ENCODE data around the gene EGR4.

EGR4 gene

DNA sequence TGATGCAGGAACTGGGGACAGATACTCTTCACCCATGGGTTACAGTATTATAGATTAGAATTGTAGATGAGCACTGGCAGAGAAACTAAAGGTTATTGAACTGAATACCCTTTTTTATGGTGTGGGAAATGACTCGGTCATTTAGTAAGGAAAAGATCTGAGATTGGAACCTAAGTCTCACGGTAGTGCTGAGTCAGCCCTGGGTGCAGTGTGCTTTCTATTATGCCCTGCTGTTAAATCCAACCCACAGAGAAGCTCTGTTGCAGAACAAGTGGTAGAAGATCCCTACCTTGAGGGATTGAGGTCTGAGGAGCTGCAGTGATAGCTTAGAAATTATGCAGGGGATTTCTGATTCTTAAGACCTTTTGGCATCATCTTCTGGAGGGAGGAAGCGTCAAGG, 46.5 kb downstream of the EGR4 start:
- ATAC-seq, result no peak

DNA sequence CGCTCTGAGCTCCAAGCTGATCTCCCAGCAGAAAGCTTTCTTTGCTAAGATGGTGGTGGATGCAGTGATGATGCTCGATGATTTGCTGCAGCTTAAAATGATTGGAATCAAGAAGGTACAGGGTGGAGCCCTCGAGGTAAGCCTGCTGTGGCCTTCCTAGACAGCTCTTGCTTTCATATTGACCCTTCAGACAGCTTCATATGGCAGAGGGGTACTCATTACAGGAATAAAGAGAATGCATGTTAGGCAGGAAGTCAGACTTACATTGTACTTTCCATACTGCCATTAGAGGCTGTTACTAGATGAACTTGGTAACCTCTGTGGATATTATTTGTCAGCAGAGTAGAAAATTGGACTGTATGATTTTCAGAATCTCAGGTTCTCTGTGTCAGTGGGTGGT, 48.8 kb downstream of the EGR4 start:
- no peak for ATAC-seq
- TF ChIP-seq PPARA (CRISPR knock-in tag; IDR thresholded peaks at IDR 0.05; ENCODE audit: borderline replicate concordance), result no peak
- no peak for TF ChIP-seq ZFP3 (CRISPR knock-in tag; IDR thresholded peaks at IDR 0.05)
- no peak for TF ChIP-seq OSR1 (CRISPR knock-in tag; IDR thresholded peaks at IDR 0.05)
- no peak for TF ChIP-seq CSDC2 (CRISPR knock-in tag; IDR thresholded peaks at IDR 0.05)
- no peak for TF ChIP-seq ESRRG (CRISPR knock-in tag; IDR thresholded peaks at IDR 0.05)
- no peak for TF ChIP-seq ZNF70 (CRISPR knock-in tag; IDR thresholded peaks at IDR 0.05)
- TF ChIP-seq, protein P1, sequence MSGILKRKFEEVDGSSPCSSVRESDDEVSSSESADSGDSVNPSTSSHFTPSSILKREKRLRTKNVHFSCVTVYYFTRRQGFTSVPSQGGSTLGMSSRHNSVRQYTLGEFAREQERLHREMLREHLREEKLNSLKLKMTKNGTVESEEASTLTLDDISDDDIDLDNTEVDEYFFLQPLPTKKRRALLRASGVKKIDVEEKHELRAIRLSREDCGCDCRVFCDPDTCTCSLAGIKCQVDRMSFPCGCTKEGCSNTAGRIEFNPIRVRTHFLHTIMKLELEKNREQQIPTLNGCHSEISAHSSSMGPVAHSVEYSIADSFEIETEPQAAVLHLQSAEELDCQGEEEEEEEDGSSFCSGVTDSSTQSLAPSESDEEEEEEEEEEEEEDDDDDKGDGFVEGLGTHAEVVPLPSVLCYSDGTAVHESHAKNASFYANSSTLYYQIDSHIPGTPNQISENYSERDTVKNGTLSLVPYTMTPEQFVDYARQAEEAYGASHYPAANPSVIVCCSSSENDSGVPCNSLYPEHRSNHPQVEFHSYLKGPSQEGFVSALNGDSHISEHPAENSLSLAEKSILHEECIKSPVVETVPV (CRISPR knock-in tag; IDR thresholded peaks at IDR 0.05), result no peak
- TF ChIP-seq ZFP30 (CRISPR knock-in tag; IDR thresholded peaks at IDR 0.05), result no peak
- TF ChIP-seq TOX (CRISPR knock-in tag; IDR thresholded peaks at IDR 0.05; ENCODE audit: borderline replicate concordance), result no peak
- no peak for TF ChIP-seq ZNF565 (CRISPR knock-in tag; conservative IDR thresholded peaks at IDR 0.05; ENCODE audit: low read depth)
- TF ChIP-seq ZNF8 (CRISPR knock-in tag; IDR thresholded peaks at IDR 0.05), result no peak
- TF ChIP-seq, protein P2, sequence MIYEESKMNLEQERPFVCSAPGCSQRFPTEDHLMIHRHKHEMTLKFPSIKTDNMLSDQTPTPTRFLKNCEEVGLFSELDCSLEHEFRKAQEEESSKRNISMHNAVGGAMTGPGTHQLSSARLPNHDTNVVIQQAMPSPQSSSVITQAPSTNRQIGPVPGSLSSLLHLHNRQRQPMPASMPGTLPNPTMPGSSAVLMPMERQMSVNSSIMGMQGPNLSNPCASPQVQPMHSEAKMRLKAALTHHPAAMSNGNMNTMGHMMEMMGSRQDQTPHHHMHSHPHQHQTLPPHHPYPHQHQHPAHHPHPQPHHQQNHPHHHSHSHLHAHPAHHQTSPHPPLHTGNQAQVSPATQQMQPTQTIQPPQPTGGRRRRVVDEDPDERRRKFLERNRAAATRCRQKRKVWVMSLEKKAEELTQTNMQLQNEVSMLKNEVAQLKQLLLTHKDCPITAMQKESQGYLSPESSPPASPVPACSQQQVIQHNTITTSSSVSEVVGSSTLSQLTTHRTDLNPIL (CRISPR knock-in tag; IDR thresholded peaks at IDR 0.05; ENCODE audit: low read depth), result no peak
- no peak for TF ChIP-seq BACH2 (CRISPR knock-in tag; IDR thresholded peaks at IDR 0.05; ENCODE audit: borderline replicate concordance)
- TF ChIP-seq ISL1 (CRISPR knock-in tag; IDR thresholded peaks at IDR 0.05), result no peak
- TF ChIP-seq ZC3H10 (CRISPR knock-in tag; IDR thresholded peaks at IDR 0.05), result no peak
- TF ChIP-seq RARB (CRISPR knock-in tag; IDR thresholded peaks at IDR 0.05), result no peak
- no peak for TF ChIP-seq TCF4 (CRISPR knock-in tag; IDR thresholded peaks at IDR 0.05; ENCODE audit: borderline replicate concordance)

More for the DNA sequence above, 46.5 kb downstream of the EGR4 start:
- TF ChIP-seq, protein P3, sequence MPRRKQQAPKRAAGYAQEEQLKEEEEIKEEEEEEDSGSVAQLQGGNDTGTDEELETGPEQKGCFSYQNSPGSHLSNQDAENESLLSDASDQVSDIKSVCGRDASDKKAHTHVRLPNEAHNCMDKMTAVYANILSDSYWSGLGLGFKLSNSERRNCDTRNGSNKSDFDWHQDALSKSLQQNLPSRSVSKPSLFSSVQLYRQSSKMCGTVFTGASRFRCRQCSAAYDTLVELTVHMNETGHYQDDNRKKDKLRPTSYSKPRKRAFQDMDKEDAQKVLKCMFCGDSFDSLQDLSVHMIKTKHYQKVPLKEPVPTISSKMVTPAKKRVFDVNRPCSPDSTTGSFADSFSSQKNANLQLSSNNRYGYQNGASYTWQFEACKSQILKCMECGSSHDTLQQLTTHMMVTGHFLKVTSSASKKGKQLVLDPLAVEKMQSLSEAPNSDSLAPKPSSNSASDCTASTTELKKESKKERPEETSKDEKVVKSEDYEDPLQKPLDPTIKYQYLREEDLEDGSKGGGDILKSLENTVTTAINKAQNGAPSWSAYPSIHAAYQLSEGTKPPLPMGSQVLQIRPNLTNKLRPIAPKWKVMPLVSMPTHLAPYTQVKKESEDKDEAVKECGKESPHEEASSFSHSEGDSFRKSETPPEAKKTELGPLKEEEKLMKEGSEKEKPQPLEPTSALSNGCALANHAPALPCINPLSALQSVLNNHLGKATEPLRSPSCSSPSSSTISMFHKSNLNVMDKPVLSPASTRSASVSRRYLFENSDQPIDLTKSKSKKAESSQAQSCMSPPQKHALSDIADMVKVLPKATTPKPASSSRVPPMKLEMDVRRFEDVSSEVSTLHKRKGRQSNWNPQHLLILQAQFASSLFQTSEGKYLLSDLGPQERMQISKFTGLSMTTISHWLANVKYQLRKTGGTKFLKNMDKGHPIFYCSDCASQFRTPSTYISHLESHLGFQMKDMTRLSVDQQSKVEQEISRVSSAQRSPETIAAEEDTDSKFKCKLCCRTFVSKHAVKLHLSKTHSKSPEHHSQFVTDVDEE (CRISPR knock-in tag; IDR thresholded peaks at IDR 0.05), result no peak
- TF ChIP-seq, protein P4, sequence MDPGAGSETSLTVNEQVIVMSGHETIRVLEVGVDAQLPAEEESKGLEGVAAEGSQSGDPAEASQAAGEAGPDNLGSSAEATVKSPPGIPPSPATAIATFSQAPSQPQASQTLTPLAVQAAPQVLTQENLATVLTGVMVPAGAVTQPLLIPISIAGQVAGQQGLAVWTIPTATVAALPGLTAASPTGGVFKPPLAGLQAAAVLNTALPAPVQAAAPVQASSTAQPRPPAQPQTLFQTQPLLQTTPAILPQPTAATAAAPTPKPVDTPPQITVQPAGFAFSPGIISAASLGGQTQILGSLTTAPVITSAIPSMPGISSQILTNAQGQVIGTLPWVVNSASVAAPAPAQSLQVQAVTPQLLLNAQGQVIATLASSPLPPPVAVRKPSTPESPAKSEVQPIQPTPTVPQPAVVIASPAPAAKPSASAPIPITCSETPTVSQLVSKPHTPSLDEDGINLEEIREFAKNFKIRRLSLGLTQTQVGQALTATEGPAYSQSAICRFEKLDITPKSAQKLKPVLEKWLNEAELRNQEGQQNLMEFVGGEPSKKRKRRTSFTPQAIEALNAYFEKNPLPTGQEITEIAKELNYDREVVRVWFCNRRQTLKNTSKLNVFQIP (CRISPR knock-in tag; IDR thresholded peaks at IDR 0.05; ENCODE audit: borderline replicate concordance, low read depth), result no peak
- no peak for TF ChIP-seq GLIS3 (CRISPR knock-in tag; IDR thresholded peaks at IDR 0.05)
- no peak for TF ChIP-seq SNAI2 (CRISPR knock-in tag; IDR thresholded peaks at IDR 0.05)
- no peak for TF ChIP-seq ZFP3 (CRISPR knock-in tag; IDR thresholded peaks at IDR 0.05)
- TF ChIP-seq, protein P2 (CRISPR knock-in tag; IDR thresholded peaks at IDR 0.05; ENCODE audit: low read depth), result no peak
- no peak for TF ChIP-seq CSDC2 (CRISPR knock-in tag; IDR thresholded peaks at IDR 0.05)
- TF ChIP-seq, protein P1 (CRISPR knock-in tag; IDR thresholded peaks at IDR 0.05), result no peak
- TF ChIP-seq ZC3H10 (CRISPR knock-in tag; IDR thresholded peaks at IDR 0.05), result no peak
- no peak for TF ChIP-seq ZNF565 (CRISPR knock-in tag; conservative IDR thresholded peaks at IDR 0.05; ENCODE audit: low read depth)
- TF ChIP-seq ZFP30 (CRISPR knock-in tag; IDR thresholded peaks at IDR 0.05), result no peak
- no peak for TF ChIP-seq ARNTL (CRISPR knock-in tag; IDR thresholded peaks at IDR 0.05; ENCODE audit: borderline replicate concordance, low read depth)
- no peak for TF ChIP-seq ISL1 (CRISPR knock-in tag; IDR thresholded peaks at IDR 0.05)
- no peak for TF ChIP-seq OSR1 (CRISPR knock-in tag; IDR thresholded peaks at IDR 0.05)
- no peak for TF ChIP-seq BACH2 (CRISPR knock-in tag; IDR thresholded peaks at IDR 0.05; ENCODE audit: borderline replicate concordance)
